GM18519 (cell line): ENCODE measurements around the gene ACSS2.

Experiments
- ATAC-seq: cut with Tn5 transposase; IDR thresholded peaks from one replicate; pipeline ENCODE4 v1.9.1; 2021; ENCODE audit warnings: mild to moderate bottlenecking, moderate library complexity; ENCODE audit not compliant: unreplicated experiment, low FRiP score

Gene ACSS2, protein sequence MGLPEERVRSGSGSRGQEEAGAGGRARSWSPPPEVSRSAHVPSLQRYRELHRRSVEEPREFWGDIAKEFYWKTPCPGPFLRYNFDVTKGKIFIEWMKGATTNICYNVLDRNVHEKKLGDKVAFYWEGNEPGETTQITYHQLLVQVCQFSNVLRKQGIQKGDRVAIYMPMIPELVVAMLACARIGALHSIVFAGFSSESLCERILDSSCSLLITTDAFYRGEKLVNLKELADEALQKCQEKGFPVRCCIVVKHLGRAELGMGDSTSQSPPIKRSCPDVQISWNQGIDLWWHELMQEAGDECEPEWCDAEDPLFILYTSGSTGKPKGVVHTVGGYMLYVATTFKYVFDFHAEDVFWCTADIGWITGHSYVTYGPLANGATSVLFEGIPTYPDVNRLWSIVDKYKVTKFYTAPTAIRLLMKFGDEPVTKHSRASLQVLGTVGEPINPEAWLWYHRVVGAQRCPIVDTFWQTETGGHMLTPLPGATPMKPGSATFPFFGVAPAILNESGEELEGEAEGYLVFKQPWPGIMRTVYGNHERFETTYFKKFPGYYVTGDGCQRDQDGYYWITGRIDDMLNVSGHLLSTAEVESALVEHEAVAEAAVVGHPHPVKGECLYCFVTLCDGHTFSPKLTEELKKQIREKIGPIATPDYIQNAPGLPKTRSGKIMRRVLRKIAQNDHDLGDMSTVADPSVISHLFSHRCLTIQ

GRCh38 chr20:34876406-34877282, at the start of gene ACSS2:
Gene ACSS2, plus strand, starts transcription at chr20:34876612. Its CDS starts 34 bp downstream, at chr20:34876646.
- peak; percentile 31 for ATAC-seq

DNA sequence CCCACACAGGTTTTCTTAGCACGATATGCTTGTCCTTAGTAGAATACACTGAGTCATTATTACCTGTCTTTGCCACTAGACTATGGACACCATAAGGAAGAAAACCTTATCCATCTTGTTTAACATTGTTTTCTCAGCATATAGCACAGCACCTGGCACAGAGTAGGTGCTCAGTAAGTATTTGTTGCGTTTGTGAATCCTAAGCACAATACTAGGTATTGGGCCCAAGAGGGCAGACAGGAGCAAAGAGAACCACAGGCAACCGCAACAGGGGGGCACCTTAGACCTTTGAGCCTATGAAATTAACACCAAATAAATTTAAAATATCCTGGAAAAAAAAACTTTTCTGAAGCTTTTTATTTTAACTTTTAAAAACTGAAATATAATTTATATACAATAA, 47.2 kb upstream of the ACSS2 start:
- no peak for ATAC-seq

- no peak for ATAC-seq
These were observed 44.5 kb upstream of the ACSS2 start for GRCh38 chr20:34831936-34832335.

DNA sequence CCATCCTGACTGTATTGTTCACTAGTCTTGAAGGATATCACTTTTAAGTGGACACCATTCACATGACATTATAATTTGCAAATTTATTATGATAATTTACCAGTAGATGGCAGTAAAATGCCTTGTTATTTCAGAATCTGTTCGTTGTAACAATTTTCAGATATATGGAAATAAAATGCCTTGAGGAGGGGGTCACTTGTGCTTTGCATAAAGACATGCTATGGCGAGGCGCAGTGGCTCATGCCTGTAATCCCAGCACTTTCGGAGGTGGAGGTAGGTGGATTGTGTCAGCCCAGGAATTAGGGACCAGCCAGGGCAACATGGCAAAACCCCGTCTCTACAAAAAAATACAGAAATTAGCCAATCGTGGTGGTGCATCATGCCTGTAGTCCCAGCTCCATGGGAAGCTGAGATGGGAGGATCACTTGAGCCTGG, 41.9 kb upstream of the ACSS2 start:
- ATAC-seq = no peak

DNA sequence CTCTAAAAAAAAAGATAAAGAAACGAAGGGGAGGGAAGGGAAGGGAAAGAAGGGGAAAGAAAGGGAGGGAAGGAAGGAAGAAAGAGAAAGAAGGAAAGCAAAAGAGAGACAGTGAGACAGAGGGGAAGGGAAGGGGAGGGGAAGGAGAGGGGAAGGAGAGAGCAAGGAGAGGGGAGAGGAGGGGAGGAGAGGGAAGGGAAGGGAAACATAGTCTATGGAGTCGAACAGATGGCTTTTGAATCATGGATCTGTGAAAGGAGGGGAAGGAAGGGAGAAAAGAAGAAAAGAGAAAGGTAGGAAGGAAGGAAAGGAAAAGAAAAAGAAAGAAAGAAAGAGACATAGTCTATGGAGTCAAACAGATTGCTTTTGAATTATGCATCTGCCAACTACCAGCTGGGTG, 34.3 kb upstream of the ACSS2 start:
- ATAC-seq = no peak

GRCh38 chr20:34843421-34843820, 33.0 kb upstream of the ACSS2 start:
- no peak for ATAC-seq

DNA sequence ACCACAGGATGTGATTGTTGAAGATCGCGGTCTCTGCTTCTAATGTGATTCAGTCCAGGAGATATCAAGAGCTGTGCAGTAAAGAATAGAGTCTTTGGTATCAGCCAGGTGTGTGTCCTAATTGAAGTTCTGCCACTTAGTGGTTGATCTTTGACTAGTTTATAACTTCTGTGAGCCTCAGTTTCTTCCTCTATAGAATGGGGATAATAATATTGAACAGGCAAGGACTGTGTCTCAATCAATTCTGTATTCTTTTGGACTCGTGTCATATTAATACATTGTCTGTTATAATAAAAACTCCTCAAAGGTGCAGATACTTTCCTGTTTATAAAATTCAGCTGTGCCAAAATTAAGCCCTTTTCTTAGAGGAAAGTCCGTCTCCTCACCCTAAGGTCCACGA, 27.8 kb upstream of the ACSS2 start:
- ATAC-seq = no peak

- no peak for ATAC-seq
These were observed 26.6 kb upstream of the ACSS2 start for GRCh38 chr20:34849778-34850177.

GRCh38 chr20:34850969-34851368, 25.4 kb upstream of the ACSS2 start:
- ATAC-seq = no peak

- no peak for ATAC-seq
These were observed 24.1 kb upstream of the ACSS2 start for GRCh38 chr20:34852298-34852697.

DNA sequence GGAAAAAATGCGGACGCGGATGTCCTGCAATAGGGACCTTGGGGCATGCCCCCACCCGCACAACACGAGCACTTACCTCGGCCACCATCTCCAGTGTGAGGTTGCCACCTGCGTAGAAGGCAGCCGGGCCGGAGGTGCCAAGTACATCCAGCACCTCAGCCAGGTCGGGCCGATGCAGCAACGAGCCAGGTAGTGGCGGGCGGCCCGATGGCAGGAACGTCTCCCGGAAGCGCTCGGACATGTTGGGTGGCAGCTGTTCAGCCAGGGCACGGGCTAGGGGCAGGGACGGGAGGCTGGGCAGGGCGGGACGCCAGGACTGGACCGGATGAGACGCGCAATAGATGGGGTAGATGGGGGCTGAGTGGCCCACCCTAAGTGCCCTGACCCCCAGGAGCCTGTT, 17.0 kb upstream of the ACSS2 start:
- ATAC-seq = no peak

DNA sequence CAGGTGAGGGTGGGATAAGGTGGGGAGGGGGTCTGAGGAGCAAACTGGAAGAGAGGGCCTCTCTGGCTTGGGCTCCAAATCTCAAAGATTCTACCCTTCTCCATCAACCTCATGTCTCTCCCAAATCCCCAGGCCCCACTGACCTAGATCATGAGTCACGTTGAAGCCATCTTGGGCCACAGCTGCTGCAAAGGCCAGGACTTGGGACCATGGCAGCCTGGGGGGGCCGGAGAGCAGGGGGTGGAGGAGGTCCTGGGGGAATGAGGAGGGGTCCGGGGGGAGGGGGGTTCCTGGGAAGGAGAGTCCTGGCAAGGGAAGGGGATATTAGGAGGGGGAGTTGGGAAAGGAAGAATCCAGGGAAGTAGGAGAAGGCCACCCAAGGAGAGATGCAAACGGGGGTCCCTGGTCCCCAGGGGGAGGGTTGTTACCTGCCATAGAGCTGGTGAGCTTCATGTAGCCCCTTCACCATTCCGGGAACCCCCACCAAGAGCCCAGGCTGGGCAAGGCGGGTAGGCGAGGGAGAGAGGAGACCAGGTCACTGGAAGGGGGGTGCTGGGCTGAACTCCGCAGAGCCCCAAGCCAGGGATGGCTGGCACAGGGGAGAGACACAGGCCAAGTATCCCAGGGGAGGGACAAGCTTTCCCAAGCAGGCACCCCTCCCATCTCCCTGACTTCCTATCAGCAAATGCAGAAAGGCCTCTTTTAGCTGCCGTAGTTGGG, 16.4 kb upstream of the ACSS2 start:
- ATAC-seq = no peak

- ATAC-seq = no peak
These were observed 14.9 kb upstream of the ACSS2 start for GRCh38 chr20:34861386-34862084.

- no peak for ATAC-seq
These were observed 13.7 kb upstream of the ACSS2 start for GRCh38 chr20:34862724-34863123.

DNA sequence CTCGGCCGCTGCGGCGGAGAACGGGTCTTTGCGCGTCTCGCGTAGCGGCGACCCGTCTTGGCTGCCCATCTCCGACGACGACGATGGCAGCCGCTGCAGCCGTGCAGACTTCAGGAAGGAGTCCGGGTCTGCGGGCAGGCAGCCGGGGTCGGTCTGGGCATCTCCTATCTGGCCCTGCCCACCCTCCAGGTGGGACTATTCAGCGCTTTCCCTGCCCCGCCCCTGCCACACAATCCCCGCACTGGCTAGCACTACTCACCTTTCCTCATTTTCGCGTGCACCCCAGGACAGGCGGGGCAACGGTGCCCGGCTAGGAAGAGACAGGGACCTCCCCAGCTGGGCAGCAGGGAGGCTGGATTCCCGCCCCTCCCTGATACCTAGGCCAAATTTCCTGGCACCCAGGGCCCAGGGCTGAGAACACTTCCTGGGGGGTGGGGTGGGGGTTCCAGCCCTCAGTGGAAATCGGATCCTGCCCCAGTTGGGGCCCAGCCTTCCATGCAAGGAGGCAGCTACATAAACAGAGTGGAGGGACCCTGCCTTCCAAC, 12.9 kb upstream of the ACSS2 start:
- ATAC-seq = no peak

GRCh38 chr20:34864216-34864615, 12.2 kb upstream of the ACSS2 start:
- ATAC-seq = no peak

GRCh38 chr20:34871320-34871926, 5.0 kb upstream of the ACSS2 start:
- no peak for ATAC-seq

DNA sequence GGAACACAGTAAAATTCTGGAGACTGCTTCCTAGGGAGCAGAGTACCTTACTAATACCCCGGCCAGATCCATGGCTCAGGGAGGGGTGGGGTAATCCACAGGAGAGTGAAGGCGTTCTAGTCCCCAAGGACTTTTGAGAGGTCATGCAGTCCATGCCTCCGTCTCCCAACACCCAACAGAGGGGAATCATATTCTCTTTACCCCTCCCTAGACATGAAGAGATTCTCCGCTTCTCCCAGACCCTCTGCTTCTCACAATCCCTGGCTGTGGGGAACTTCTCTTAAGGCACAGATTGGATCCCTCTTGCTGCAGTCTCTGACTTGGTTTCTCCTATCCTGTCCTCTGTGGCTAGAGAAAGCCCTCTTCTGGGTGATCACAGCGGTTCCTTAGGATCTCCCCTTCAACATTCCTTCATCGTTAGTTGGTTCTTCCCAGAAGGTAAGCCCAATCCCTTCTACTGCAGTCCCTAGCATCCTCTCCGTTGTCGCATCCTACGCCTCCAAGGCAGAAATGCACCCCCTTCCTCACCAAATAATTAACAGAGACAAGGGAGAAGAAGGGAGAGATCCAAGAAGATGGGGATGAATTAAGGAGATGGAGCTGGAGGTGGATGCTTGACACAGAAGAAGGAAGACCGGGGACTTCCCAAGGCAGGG, 4.3 kb upstream of the ACSS2 start:
- ATAC-seq = no peak
